SK-N-SH (cell line): ENCODE results near the gene LPIN1. TPM values are rescaled to one million over a fixed set of nuclear protein-coding genes. Genes with fewer than 3 reads are reported as not detected.

Experiments used
- CTCF ChIA-PET: fragments of 300-600, 350-600 bp; formaldehyde crosslinking; extraction: SDS; loops from one replicate; lab custom pipeline; 2021; lab: Yijun Ruan, JAX
- POLR2A ChIA-PET: fragments of 350-600 bp; sonication (Branson Sonifier 250); formaldehyde crosslinking; extraction: SDS; loops from one replicate; lab custom pipeline; 2020; ENCODE audit warnings: antibody characterized with exemption, inconsistent platforms; lab: Yijun Ruan, JAX
- DNase-seq: peaks from one replicate; pipeline ENCODE4 v3.0.0; 2012
- H2AFZ ChIP-seq: fragments of 200-600 bp; sonication (generic); 2 replicates; pipeline ENCODE4 v1.8.1; 2016; ENCODE audit warnings: antibody characterized with exemption, mild to moderate bottlenecking, low read depth
- H3F3A ChIP-seq: fragments of 200-600 bp; sonication (generic); replicated peaks from 2 replicates; pipeline ENCODE3; 2016; ENCODE audit warnings: antibody characterized with exemption, mild to moderate bottlenecking; ENCODE audit not compliant: insufficient read depth
- H3K27ac ChIP-seq, 2 experiments: fragments of 200-500 bp in 1 of 2; fragments of 200-600 bp in 1 of 2; sonication (Bioruptor generic) in 1 of 2; sonication (generic), shearing (Covaris generic) in 1 of 2; 2 replicates each; pipeline versions ENCODE4 v1.5.1 to v1.6.1; 2014 to 2016; ENCODE audit warnings: low read depth in 2 of 2, inconsistent platforms in 1 of 2, low read length in 1 of 2, mild to moderate bottlenecking in 1 of 2, mixed read lengths in 1 of 2
- H3K27me3 ChIP-seq: fragments of 200-600 bp; sonication (generic), shearing (Covaris generic); 2 replicates; pipeline ENCODE4 v1.6.1; 2016; ENCODE audit warnings: mixed run types; ENCODE audit not compliant: insufficient read depth
- H3K36me3 ChIP-seq, 2 experiments: fragments of 200-500 bp in 1 of 2; fragments of 200-600 bp in 1 of 2; sonication (Bioruptor generic) in 1 of 2; sonication (generic) in 1 of 2; replicated peaks in 1 of 2; 2 replicates each; pipeline versions ENCODE3 to v1.5.1; 2014 to 2016; ENCODE audit warnings: low read length in 1 of 2, mild to moderate bottlenecking in 1 of 2; ENCODE audit not compliant: insufficient read depth in 2 of 2, control insufficient read depth in 1 of 2
- H3K4me1 ChIP-seq, 2 experiments: fragments of 200-500 bp in 1 of 2; fragments of 200-600 bp in 1 of 2; sonication (Bioruptor generic) in 1 of 2; sonication (generic), shearing (Covaris generic) in 1 of 2; 2 replicates each; pipeline versions ENCODE4 v1.5.1 to v1.6.1; 2014 to 2016; ENCODE audit warnings: low read depth in 1 of 2, low read length in 1 of 2, mixed run types in 1 of 2; ENCODE audit not compliant: insufficient read depth in 2 of 2, control insufficient read depth in 1 of 2
- H3K4me2 ChIP-seq: fragments of 200-600 bp; sonication (generic), shearing (Covaris generic); 2 replicates; pipeline ENCODE4 v1.6.1; 2017; ENCODE audit warnings: mixed run types
- H3K4me3 ChIP-seq, 2 experiments: fragments of 200-500 bp in 1 of 2; fragments of 200-600 bp in 1 of 2; sonication (Bioruptor generic) in 1 of 2; sonication (generic), shearing (Covaris generic) in 1 of 2; 2 replicates each; pipeline versions ENCODE4 v1.5.1 to v1.8.1; 2014 to 2016; ENCODE audit warnings: low read depth in 2 of 2, inconsistent platforms in 1 of 2, low read length in 1 of 2, mild to moderate bottlenecking in 1 of 2, mixed read lengths in 1 of 2, moderate library complexity in 1 of 2
- H3K79me2 ChIP-seq: fragments of 200-600 bp; sonication (generic); 2 replicates; pipeline ENCODE4 v1.8.1; 2017; ENCODE audit warnings: mild to moderate bottlenecking; ENCODE audit not compliant: insufficient read depth
- H3K9ac ChIP-seq: fragments of 200-600 bp; sonication (generic); 2 replicates; pipeline ENCODE4 v1.6.1; 2017; ENCODE audit warnings: mixed run types
- H3K9me2 ChIP-seq: fragments of 200-600 bp; sonication (generic); 2 replicates; pipeline ENCODE4 v1.6.1; 2017; ENCODE audit warnings: mixed run types
- H3K9me3 ChIP-seq: fragments of 200-600 bp; sonication (generic); 2 replicates; pipeline ENCODE4 v1.6.1; 2017; ENCODE audit warnings: mixed run types, mild to moderate bottlenecking, moderate library complexity
- H4K20me1 ChIP-seq: fragments of 200-600 bp; sonication (generic); 2 replicates; pipeline ENCODE4 v1.6.1; 2017; ENCODE audit warnings: mild to moderate bottlenecking, mixed run types; ENCODE audit not compliant: insufficient read depth
- EP300 ChIP-seq, 2 experiments: IDR thresholded peaks; 2 replicates each; pipeline versions ENCODE4 v1.4.0 to v1.6.1; 2012; ENCODE audit warnings: borderline replicate concordance in 1 of 2, low read depth in 1 of 2, low read length in 1 of 2
- FOSL2 ChIP-seq: IDR thresholded peaks from 2 replicates; pipeline ENCODE4 v1.4.0; 2012; ENCODE audit warnings: low read depth, mild to moderate bottlenecking, moderate library complexity, borderline replicate concordance
- MAX ChIP-seq: IDR thresholded peaks from 2 replicates; pipeline ENCODE4 v1.4.0; 2012; ENCODE audit warnings: low read depth
- NFIC ChIP-seq: IDR thresholded peaks from 2 replicates; pipeline ENCODE4 v1.4.0; 2012; ENCODE audit warnings: borderline replicate concordance
- NRF1 ChIP-seq: IDR thresholded peaks from 2 replicates; pipeline ENCODE4 v1.6.1; 2012; ENCODE audit warnings: low read depth, mild to moderate bottlenecking, low read length
- PBX3 ChIP-seq: IDR thresholded peaks from 2 replicates; pipeline ENCODE4; 2012
- RAD21 ChIP-seq: IDR thresholded peaks from 2 replicates; pipeline ENCODE4 v1.6.1; 2012; ENCODE audit warnings: mild to moderate bottlenecking, low read length
- REST ChIP-seq: IDR thresholded peaks from 2 replicates; pipeline ENCODE4 v1.6.1; 2012; ENCODE audit warnings: mild to moderate bottlenecking, low read depth, low read length, moderate library complexity
- RFX5 ChIP-seq: IDR thresholded peaks from 2 replicates; pipeline ENCODE4 v1.6.1; 2012; ENCODE audit warnings: mild to moderate bottlenecking, improper control_type of control experiment, low read length
- SIN3A ChIP-seq: IDR thresholded peaks from 2 replicates; pipeline ENCODE4 v1.6.1; 2012; ENCODE audit warnings: low read depth, mild to moderate bottlenecking, low read length, moderate library complexity, borderline replicate concordance
- TAF1 ChIP-seq: IDR thresholded peaks from 2 replicates; pipeline ENCODE4 v1.6.1; 2012; ENCODE audit warnings: low read depth, mild to moderate bottlenecking, low read length, moderate library complexity, borderline replicate concordance
- TCF12 ChIP-seq: IDR thresholded peaks from 2 replicates; pipeline ENCODE4 v1.4.0; 2012
- TEAD4 ChIP-seq: IDR thresholded peaks from 2 replicates; pipeline ENCODE4 v1.4.0; 2012; ENCODE audit warnings: mild to moderate bottlenecking, borderline replicate concordance; ENCODE audit not compliant: insufficient read depth
- USF2 ChIP-seq: fragments of 150-350 bp; IDR thresholded peaks from 2 replicates; pipeline ENCODE4 v1.6.1; 2017; ENCODE audit warnings: antibody characterized with exemption, low read length, low read depth, borderline replicate concordance
- WGBS: methylation state at CpG from one replicate; pipeline ENCODE4 v1.1.6; 2017; ENCODE audit warnings: low lambda C conversion rate; 5-methylcytosine and 5-hydroxymethylcytosine counted together
- polyA plus RNA-seq, 3 experiments: library from polyadenylated mRNA; depleted of rRNA; stranded (reverse); fragments of >200 nt; gene quantifications; 2 replicates each; pipeline ENCODE4 v1.2.3, GENCODE V29; 2012

Gene LPIN1
- polyA plus RNA-seq, 1 of the 3 experiments (the other 2 are of a cell fraction): 22.1 TPM

GRCh38 chr2:11805024-11805423 is 58.6 kb downstream of the LPIN1 start (continued):
- no peak for TF ChIP-seq REST
- no peak for TF ChIP-seq TEAD4
- no peak for TF ChIP-seq RAD21
- TF ChIP-seq TAF1: no peak
- no peak for TF ChIP-seq FOSL2
- TF ChIP-seq EP300 (IDR thresholded peaks at IDR 0.05; ENCODE audit: borderline replicate concordance in 1 of 2, low read depth in 1 of 2, low read length in 1 of 2): no peak

- Histone ChIP-seq H3K4me2 (no peak overlapping the region), H3K4me1 (peaks cover 0 to 8% of the 10 kb centered on the region in 2 experiments; a peak in 1 of 4 replicates), H3F3A (no peaks in the 10 kb centered on the region), H4K20me1 (no peaks in the 10 kb centered on the region), H3K36me3 (peaks cover 43 to 65% of the 10 kb centered on the region in 2 experiments), H3K9me2 (no peaks in the 10 kb centered on the region), H3K9me3 (no peaks in the 10 kb centered on the region), H3K9ac (no peak overlapping the region), H2AFZ (no peak overlapping the region), H3K4me3 (no peak overlapping the region), H3K27ac (no peak overlapping the region), H3K79me2 (no peaks in the 10 kb centered on the region), H3K27me3 (no peaks in the 10 kb centered on the region)
- CTCF ChIA-PET: interaction anchor here (0.5 to 2.9 kb wide), 6 partner anchors 21 to 124 kb away, joined by 3 to 22 read pairs (median 3); no protein-coding TSS in a partner anchor
- no peak for DNase-seq
- WGBS: 97% methylated on average over 6 of the region's 6 CpGs
- POLR2A ChIA-PET: no interaction called here
- TF ChIP-seq RFX5 (no peak), USF2 (no peak), TEAD4 (no peak), NFIC (no peak), REST (no peak), SIN3A (no peak), PBX3 (no peak), NRF1 (no peak), TCF12 (no peak), MAX (no peak)
Observed at GRCh38 chr2:11805920-11806319, 59.5 kb downstream of the LPIN1 start.
